Measurements from ENCODE around the gene TSHZ2. TPM values are rescaled to one million over a fixed set of nuclear protein-coding genes. Genes with fewer than 3 reads are reported as not detected.

The TSHZ2 gene
- total and polyA plus RNA-seq, 2 donors (not counting 1 experiment from before 2014, with no cell fraction given), result 1.00 to 5.7 TPM

GRCh38 chr20:53081916-53082863 lies 110.0 kb downstream of the TSHZ2 start:
- Mint-ChIP-seq H3K4me1 (peaks cover 9% of the 10 kb centered on the region), H3K27ac (no peak overlapping the region), H3K9me3 (ENCODE audit: insufficient read depth) (no peaks in the 10 kb centered on the region), H3K4me3 (no peak overlapping the region), H3K27me3 (no peaks in the 10 kb centered on the region)
- no peak overlapping the region for H3K4me2 ChIP-seq (replicated peaks; ENCODE audit: low read depth, low read length, poor library complexity, severe bottlenecking)
- H3K9ac ChIP-seq (ENCODE audit: low read length), result no peak overlapping the region
- no peaks in the 10 kb centered on the region for H3K36me3 ChIP-seq (replicated peaks in 1 of 2; ENCODE audit: control extremely low read depth in 1 of 2, control insufficient read depth in 1 of 2, extremely low read depth in 1 of 2, insufficient read depth in 2 of 2, low read length in 1 of 2)
- no peaks in the 10 kb centered on the region for H3K27me3 ChIP-seq (replicated peaks in 1 of 4; ENCODE audit: control extremely low read depth in 1 of 4, control insufficient read depth in 3 of 4, insufficient read depth in 4 of 4, low read length in 3 of 4)
- peaks cover 0 to 6% of the 10 kb centered on the region in 2 donors for H3K4me1 ChIP-seq (ENCODE audit: control insufficient read depth in 2 of 2, insufficient read depth in 2 of 2, low read length in 2 of 2)
- DNase-seq (no peak), ATAC-seq (ENCODE audit: low read depth) (no peak)
- no peak for TF ChIP-seq EZH2 (IDR thresholded peaks at IDR 0.05; ENCODE audit: borderline replicate concordance, insufficient read depth, low read depth, low read length, poor library complexity, severe bottlenecking)
- TF ChIP-seq, protein P1, sequence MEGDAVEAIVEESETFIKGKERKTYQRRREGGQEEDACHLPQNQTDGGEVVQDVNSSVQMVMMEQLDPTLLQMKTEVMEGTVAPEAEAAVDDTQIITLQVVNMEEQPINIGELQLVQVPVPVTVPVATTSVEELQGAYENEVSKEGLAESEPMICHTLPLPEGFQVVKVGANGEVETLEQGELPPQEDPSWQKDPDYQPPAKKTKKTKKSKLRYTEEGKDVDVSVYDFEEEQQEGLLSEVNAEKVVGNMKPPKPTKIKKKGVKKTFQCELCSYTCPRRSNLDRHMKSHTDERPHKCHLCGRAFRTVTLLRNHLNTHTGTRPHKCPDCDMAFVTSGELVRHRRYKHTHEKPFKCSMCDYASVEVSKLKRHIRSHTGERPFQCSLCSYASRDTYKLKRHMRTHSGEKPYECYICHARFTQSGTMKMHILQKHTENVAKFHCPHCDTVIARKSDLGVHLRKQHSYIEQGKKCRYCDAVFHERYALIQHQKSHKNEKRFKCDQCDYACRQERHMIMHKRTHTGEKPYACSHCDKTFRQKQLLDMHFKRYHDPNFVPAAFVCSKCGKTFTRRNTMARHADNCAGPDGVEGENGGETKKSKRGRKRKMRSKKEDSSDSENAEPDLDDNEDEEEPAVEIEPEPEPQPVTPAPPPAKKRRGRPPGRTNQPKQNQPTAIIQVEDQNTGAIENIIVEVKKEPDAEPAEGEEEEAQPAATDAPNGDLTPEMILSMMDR (IDR thresholded peaks at IDR 0.05), result no peak
- no peaks in the 10 kb centered on the region for H3K9me3 ChIP-seq (ENCODE audit: control extremely low read depth in 1 of 3, control insufficient read depth in 2 of 3, insufficient read depth in 1 of 3, low read length in 2 of 3)
- ChIA-PET CTCF (interaction anchor here (0.6 kb wide), 1 partner anchor 151 kb away, joined by 3 read pairs; no protein-coding TSS in a partner anchor), POLR2A (no interaction called here)
- no peak overlapping the region for H3K27ac ChIP-seq (ENCODE audit: low read length in 2 of 2)
- intact Hi-C loops (cut with micrococcal nuclease), result no loop called here
- H3K4me3 ChIP-seq (ENCODE audit: control extremely low read depth in 1 of 5, extremely low read depth in 1 of 5, insufficient read depth in 1 of 5, low read depth in 2 of 5, low read length in 4 of 5), result no peak overlapping the region
- H4K20me1 ChIP-seq (ENCODE audit: control insufficient read depth, insufficient read depth, low read length, poor library complexity, severe bottlenecking), result no peaks in the 10 kb centered on the region
- WGBS (ENCODE audit: insufficient coverage), result 89% methylated on average over 1 of the region's 10 CpGs
- no peak overlapping the region for H2AFZ ChIP-seq (ENCODE audit: insufficient read depth, low read depth, low read length, poor library complexity, severe bottlenecking)
- no peaks in the 10 kb centered on the region for H3K79me2 ChIP-seq (ENCODE audit: control insufficient read depth, insufficient read depth, low read length)

DNA sequence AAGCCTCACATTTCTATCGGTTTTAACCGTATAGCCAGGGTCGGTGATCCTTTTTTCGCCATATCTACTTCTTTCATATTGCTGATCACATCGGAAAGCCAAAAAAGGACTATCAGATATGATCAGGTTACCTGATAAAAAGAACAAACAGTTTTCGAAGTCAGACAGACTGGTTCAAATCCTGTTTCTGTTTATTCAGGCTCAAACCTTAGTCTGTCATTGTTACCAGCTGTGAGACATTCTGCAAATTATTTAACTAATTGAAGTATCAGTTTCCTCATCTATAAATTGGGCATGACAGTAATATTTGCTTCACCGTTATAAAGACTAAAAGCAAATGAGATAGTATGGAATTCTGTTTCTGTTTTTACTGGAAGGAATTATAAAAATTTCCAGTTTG lies 111.3 kb downstream of the TSHZ2 start:
- POLR2A ChIA-PET, result interaction anchor here (0.6 kb wide), 1 partner anchor 55 kb away, joined by 3 read pairs; no protein-coding TSS in a partner anchor

More for the DNA sequence above, 111.3 kb downstream of the TSHZ2 start:
- H3K4me2 ChIP-seq (replicated peaks; ENCODE audit: low read depth, low read length, poor library complexity, severe bottlenecking), result no peak overlapping the region
- H3K4me3 Mint-ChIP-seq, result no peak overlapping the region
- no peaks in the 10 kb centered on the region for H3K27me3 Mint-ChIP-seq
- no peak overlapping the region for H3K27ac Mint-ChIP-seq
- no peak overlapping the region for H3K4me3 ChIP-seq (ENCODE audit: control extremely low read depth in 1 of 5, extremely low read depth in 1 of 5, insufficient read depth in 1 of 5, low read depth in 2 of 5, low read length in 4 of 5)
- H3K9ac ChIP-seq (ENCODE audit: low read length), result no peak overlapping the region
- intact Hi-C loops (cut with micrococcal nuclease), result no loop called here
- TF ChIP-seq EZH2 (IDR thresholded peaks at IDR 0.05; ENCODE audit: borderline replicate concordance, insufficient read depth, low read depth, low read length, poor library complexity, severe bottlenecking), result no peak
- TF ChIP-seq, protein P1 (IDR thresholded peaks at IDR 0.05), result no peak
- H3K4me1 ChIP-seq (ENCODE audit: control insufficient read depth in 2 of 2, insufficient read depth in 2 of 2, low read length in 2 of 2), result peaks cover 0 to 6% of the 10 kb centered on the region in 2 donors
- no peaks in the 10 kb centered on the region for H3K9me3 Mint-ChIP-seq (ENCODE audit: insufficient read depth)
- H3K27me3 ChIP-seq (replicated peaks in 1 of 4; ENCODE audit: control extremely low read depth in 1 of 4, control insufficient read depth in 3 of 4, insufficient read depth in 4 of 4, low read length in 3 of 4), result no peaks in the 10 kb centered on the region
- H4K20me1 ChIP-seq (ENCODE audit: control insufficient read depth, insufficient read depth, low read length, poor library complexity, severe bottlenecking), result no peaks in the 10 kb centered on the region
- no peak overlapping the region for H3K27ac ChIP-seq (ENCODE audit: low read length in 2 of 2)
- no peaks in the 10 kb centered on the region for H3K79me2 ChIP-seq (ENCODE audit: control insufficient read depth, insufficient read depth, low read length)
- H3K36me3 ChIP-seq (replicated peaks in 1 of 2; ENCODE audit: control extremely low read depth in 1 of 2, control insufficient read depth in 1 of 2, extremely low read depth in 1 of 2, insufficient read depth in 2 of 2, low read length in 1 of 2), result no peaks in the 10 kb centered on the region
- DNase-seq (no peak), ATAC-seq (ENCODE audit: low read depth) (no peak)
- H3K9me3 ChIP-seq (ENCODE audit: control extremely low read depth in 1 of 3, control insufficient read depth in 2 of 3, insufficient read depth in 1 of 3, low read length in 2 of 3), result no peaks in the 10 kb centered on the region
- CTCF ChIA-PET, result interaction anchor here (0.7 kb wide), 1 partner anchor 858 kb away, joined by 3 read pairs; no protein-coding TSS in a partner anchor
- no peak overlapping the region for H2AFZ ChIP-seq (ENCODE audit: insufficient read depth, low read depth, low read length, poor library complexity, severe bottlenecking)
- H3K4me1 Mint-ChIP-seq, result peaks cover 9% of the 10 kb centered on the region
- 98% methylated on average over 5 of the region's 7 CpGs for WGBS (ENCODE audit: insufficient coverage)
